ENCODE results near the gene CCDC34.

- TF ChIP-seq POLR2AphosphoS5 (IDR thresholded peaks at IDR 0.05) = no peak
- no peak for TF ChIP-seq POLR2A (IDR thresholded peaks at IDR 0.05)
These were observed 632 bp upstream of the CCDC34 start for GRCh38 chr11:27363576-27364117.

All from upper lobe of left lung (tissue), 4 donors.